ENCODE measurements around the gene TPTE.
"Not testable (repeated sequence)": the region's sequence is repeated elsewhere in the genome, so short reads cannot be mapped to it uniquely, and the experiment has no call there.

- TF ChIP-seq, protein P1, sequence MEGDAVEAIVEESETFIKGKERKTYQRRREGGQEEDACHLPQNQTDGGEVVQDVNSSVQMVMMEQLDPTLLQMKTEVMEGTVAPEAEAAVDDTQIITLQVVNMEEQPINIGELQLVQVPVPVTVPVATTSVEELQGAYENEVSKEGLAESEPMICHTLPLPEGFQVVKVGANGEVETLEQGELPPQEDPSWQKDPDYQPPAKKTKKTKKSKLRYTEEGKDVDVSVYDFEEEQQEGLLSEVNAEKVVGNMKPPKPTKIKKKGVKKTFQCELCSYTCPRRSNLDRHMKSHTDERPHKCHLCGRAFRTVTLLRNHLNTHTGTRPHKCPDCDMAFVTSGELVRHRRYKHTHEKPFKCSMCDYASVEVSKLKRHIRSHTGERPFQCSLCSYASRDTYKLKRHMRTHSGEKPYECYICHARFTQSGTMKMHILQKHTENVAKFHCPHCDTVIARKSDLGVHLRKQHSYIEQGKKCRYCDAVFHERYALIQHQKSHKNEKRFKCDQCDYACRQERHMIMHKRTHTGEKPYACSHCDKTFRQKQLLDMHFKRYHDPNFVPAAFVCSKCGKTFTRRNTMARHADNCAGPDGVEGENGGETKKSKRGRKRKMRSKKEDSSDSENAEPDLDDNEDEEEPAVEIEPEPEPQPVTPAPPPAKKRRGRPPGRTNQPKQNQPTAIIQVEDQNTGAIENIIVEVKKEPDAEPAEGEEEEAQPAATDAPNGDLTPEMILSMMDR (IDR thresholded peaks at IDR 0.05; ENCODE audit: control extremely low read depth in 1 of 3, insufficient read depth in 1 of 3, low read depth in 1 of 3, low read length in 3 of 3): not testable (repeated sequence)
- TF ChIP-seq RNF2 (IDR thresholded peaks at IDR 0.05; ENCODE audit: borderline replicate concordance, low read depth, low read length, missing control alignments, poor library complexity, severe bottlenecking); TAF1 (IDR thresholded peaks at IDR 0.05; ENCODE audit: low read depth, low read length); RFX5 (IDR thresholded peaks at IDR 0.05; ENCODE audit: borderline replicate concordance, low read depth, low read length); USF2 (IDR thresholded peaks at IDR 0.05; ENCODE audit: low read length); EZH2 (IDR thresholded peaks at IDR 0.05; ENCODE audit: low read depth, low read length, severe bottlenecking); POLR2A (IDR thresholded peaks at IDR 0.05; ENCODE audit: control extremely low read depth in 1 of 2, low read depth in 2 of 2, low read length in 2 of 2); SP1 (IDR thresholded peaks at IDR 0.05; ENCODE audit: low read depth, low read length); HDAC6 (IDR thresholded peaks at IDR 0.05; ENCODE audit: low read depth, low read length); CTBP2 (IDR thresholded peaks at IDR 0.05; ENCODE audit: borderline replicate concordance, insufficient read depth, insufficient read length, low read length); SP4 (IDR thresholded peaks at IDR 0.05; ENCODE audit: low read length): not testable (repeated sequence)
These were observed 95.9 kb downstream of the TPTE start for GRCh38 chr21:10617133-10617752.

Measured in H1 (cell line).